ENCODE measurements around the gene TRIP10. TPM values are rescaled to one million over a fixed set of nuclear protein-coding genes. Genes with fewer than 3 reads are reported as not detected.

The TRIP10 gene
- total RNA-seq, 3 donors from 2014 or later = 72.8 to 121 (median 79.5) TPM

DNA sequence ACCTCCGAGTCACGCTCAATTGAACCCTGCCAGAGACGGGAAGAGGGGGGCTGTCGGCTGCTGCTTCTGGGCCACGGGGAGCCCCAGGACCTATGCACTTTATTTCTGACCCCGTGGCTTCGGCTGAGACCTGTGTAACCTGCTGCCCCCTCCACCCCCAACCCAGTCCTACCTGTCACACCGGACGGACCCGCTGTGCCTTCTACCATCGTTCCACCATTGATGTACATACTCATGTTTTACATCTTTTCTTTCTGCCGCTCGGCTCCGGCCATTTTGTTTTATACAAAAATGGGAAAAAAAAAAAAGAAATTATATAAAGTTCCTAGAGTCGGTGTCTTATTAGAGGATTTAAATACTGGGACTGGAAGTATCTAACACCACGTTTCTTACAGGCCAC lies 11.7 kb downstream of the TRIP10 start:
- DNase-seq = no peak
- Histone ChIP-seq H3K4me3 (no peak overlapping the region), H3K36me3 (ENCODE audit: low read depth) (no peaks in the 10 kb centered on the region), H3K9me3 (no peaks in the 10 kb centered on the region), H3K4me1 (ENCODE audit: low read depth) (peaks cover 21% of the 10 kb centered on the region)
- intact Hi-C loops (cut with DNase I, micrococcal nuclease) = no loop called here
- TF ChIP-seq, protein P1, sequence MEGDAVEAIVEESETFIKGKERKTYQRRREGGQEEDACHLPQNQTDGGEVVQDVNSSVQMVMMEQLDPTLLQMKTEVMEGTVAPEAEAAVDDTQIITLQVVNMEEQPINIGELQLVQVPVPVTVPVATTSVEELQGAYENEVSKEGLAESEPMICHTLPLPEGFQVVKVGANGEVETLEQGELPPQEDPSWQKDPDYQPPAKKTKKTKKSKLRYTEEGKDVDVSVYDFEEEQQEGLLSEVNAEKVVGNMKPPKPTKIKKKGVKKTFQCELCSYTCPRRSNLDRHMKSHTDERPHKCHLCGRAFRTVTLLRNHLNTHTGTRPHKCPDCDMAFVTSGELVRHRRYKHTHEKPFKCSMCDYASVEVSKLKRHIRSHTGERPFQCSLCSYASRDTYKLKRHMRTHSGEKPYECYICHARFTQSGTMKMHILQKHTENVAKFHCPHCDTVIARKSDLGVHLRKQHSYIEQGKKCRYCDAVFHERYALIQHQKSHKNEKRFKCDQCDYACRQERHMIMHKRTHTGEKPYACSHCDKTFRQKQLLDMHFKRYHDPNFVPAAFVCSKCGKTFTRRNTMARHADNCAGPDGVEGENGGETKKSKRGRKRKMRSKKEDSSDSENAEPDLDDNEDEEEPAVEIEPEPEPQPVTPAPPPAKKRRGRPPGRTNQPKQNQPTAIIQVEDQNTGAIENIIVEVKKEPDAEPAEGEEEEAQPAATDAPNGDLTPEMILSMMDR (IDR thresholded peaks at IDR 0.05) = no peak
- no peak for ATAC-seq

DNA sequence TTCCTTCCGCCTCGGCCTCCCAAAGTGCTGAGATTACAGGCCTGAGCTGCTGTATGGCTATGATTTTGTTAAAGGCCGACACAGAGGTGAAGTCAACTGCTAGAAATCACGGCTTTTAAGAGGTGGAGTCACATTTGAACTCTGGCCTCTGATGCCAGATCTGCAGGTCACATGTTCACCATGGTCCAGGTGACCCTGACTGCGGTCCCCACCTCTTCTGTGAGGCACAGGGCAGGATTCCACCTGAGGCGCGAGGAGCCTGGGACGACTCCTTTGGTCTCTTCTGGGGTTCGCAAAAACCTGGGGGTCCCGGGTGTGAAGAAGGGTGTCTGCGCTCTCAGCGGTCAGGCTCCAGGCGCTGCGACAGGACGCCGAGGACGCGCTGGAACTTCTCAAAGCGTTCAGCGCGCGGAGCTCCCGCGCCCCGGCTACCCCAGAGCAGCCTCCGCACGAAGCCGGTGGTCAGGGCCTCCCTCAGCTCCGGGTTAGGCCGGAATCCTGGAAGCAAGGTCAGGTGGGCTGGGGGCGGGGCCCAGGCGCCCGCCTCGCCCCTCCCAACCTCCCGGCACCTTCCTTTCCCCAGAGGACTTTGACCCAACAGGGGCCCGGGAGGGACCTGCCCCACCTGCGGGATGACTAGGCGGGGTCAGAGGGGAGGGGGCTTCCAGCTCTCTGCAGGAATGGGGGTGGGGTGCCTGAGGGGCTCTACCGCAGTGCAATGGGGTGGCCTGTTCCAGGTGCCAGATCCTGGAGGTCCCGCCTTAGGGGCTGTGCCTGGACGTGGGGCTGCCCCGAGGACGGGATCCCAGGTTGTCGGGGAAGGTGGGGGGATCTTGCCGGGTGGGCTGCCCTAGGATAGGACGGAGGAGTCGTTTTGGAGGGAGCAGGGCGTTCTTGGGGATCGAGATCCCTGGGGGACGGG lies 13.0 kb downstream of the TRIP10 start:
- Histone ChIP-seq H3K9me3 (no peaks in the 10 kb centered on the region), H3K4me3 (no peak overlapping the region), H3K4me1 (ENCODE audit: low read depth) (peaks cover 21% of the 10 kb centered on the region), H3K36me3 (ENCODE audit: low read depth) (no peaks in the 10 kb centered on the region)
- DNase-seq (peak; percentile 85 to 89 (median 87)), ATAC-seq (peak; percentile 76)
- TF ChIP-seq, protein P1 (IDR thresholded peaks at IDR 0.05) = no peak
- intact Hi-C loops (cut with DNase I, micrococcal nuclease) = no loop called here

DNA sequence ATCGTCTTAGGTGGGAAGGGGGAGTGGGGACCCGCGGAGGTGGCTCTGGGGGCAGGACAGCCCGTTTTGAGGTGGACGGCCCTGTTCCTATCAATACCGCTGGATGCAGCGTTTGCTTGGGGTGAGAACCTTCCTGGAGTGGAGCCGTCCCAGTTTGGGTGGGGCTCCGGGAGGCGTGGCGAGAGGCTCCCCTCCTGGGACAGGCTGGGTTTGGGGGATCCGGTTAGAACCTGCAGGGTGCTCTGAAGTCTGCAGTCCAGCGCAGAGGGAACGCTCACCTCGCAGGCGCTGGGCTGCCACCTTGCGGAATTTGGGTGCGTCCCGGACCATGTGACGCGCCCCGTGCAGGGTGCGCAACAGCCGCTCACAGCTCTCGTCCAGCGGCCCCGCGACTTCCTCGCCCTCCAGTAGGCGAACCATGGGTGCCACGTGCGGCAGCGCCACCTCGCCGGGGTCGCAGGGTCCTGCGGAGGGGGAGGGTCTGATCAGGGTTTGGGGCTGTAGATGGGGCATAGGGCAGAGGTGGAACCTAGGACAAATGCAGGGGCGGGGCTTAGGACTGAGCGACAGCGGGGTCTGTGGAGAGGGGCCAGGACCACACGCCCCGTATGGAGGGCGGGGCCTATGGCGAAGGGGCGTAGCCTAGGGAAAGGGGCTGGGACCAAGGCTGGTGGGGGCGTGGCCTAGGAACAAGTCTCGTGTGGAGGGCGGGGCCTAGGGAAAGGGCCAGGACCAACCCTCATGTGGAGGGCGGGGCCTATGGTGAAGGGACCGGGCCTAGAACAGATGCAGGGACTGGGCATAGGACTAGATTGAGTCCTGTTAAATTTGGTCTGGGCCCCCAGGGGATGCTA lies 13.9 kb downstream of the TRIP10 start:
- peak; percentile 93 to 95 (median 94) for DNase-seq
- peaks cover 21% of the 10 kb centered on the region for H3K4me1 ChIP-seq (ENCODE audit: low read depth)
- intact Hi-C loops (cut with DNase I, micrococcal nuclease) = no loop called here

DNA sequence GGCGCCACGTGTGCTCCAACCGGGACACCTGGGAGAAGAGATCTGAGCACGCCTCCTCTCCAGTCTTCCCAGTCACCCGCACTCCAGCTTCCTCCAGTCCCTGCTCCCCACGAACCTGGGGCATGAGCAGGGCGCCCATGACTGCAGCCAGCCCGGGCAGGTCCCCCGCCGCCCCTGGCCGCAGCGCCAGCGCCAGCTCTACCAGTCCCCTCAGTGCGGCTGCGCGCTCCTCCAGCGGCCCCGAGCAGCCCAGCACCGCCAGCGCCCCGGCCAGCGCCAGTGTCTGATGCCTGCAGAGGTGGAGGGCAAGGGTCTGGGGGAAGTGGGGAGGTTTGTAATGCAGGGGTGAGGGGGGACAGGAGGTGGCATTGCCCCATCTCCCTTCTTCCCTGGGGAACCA lies 14.7 kb downstream of the TRIP10 start:
- intact Hi-C loops (cut with DNase I, micrococcal nuclease) = no loop called here
- no peaks in the 10 kb centered on the region for H3K9me3 ChIP-seq
- TF ChIP-seq, protein P1 (IDR thresholded peaks at IDR 0.05) = no peak
- H3K4me1 ChIP-seq (ENCODE audit: low read depth) = peaks cover 21% of the 10 kb centered on the region
- DNase-seq = peak in 2 of 3 donors; percentile 62 to 66
- no peaks in the 10 kb centered on the region for H3K36me3 ChIP-seq (ENCODE audit: low read depth)
- no peak overlapping the region for H3K4me3 ChIP-seq
- no peak for ATAC-seq

More for the DNA sequence above, 13.9 kb downstream of the TRIP10 start:
- H3K36me3 ChIP-seq (ENCODE audit: low read depth) = no peaks in the 10 kb centered on the region
- TF ChIP-seq, protein P1 (IDR thresholded peaks at IDR 0.05) = peak; percentile 30
- no peak overlapping the region for H3K4me3 ChIP-seq
- no peaks in the 10 kb centered on the region for H3K9me3 ChIP-seq
- peak; percentile 86 for ATAC-seq

DNA sequence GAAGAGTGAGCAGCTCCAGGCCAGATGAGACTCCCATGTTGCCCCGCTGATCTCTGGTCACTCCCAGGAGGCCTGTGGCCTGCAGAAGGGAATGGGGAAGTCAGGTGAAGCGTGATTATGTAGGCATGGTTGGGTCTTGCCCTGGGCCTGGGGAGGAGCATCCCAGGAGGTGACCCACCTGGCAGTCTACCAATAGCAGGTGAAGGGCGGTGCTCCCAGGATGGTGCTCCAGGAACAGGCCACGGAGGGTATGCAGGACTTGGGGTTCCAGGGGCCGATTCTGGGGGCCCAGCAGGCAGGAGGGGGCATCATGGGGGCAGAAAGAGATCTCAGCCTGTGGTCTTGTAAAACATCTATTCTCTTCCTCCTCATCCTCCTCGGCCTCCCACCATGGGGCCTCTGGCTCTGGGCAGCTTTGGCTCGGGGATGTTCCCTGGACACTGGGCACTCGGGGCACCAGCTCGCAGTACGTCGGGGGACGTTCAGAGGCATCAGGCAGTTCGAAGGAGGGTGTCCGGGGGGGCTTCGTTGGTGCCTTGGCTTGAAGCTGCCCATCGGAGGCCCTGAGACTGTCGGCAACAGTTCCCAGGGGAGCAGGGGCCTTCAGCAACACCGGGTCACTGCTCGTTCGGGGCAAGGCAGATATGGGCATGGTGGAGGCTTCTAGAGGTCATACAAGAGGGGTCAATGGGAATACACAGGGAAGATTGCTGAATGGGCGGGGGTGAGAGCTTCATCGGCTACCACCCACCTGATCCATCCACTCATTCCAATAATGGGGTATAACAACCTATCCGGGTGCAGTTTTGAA lies 15.4 kb downstream of the TRIP10 start:
- ATAC-seq = no peak
- Histone ChIP-seq H3K4me1 (ENCODE audit: low read depth) (peaks cover 21% of the 10 kb centered on the region), H3K36me3 (ENCODE audit: low read depth) (no peaks in the 10 kb centered on the region), H3K4me3 (no peak overlapping the region), H3K9me3 (no peaks in the 10 kb centered on the region)
- DNase-seq = peak in 1 of 3 donors; percentile 46
- intact Hi-C loops (cut with DNase I, micrococcal nuclease) = no loop called here
- TF ChIP-seq, protein P1 (IDR thresholded peaks at IDR 0.05) = no peak
